A549 (cell line): Measurements from ENCODE around the gene CDK14. TPM values are rescaled to one million over a fixed set of nuclear protein-coding genes. Genes with fewer than 3 reads are reported as not detected.

Experiments
- ATAC-seq, 2 experiments: fragments of 200-7000 bp in 1 of 2; fragments of >200 bp in 1 of 2; cut with Nextera tagmentation in 1 of 2; cut with Tn5 transposase in 1 of 2; 3 replicates each; pipeline versions ENCODE4 v1.8.0 to v1.9.1; 2018 to 2020; ENCODE audit warnings: mild to moderate bottlenecking in 1 of 2, moderate library complexity in 1 of 2
- CTCF ChIA-PET: fragments of 300-600 bp; sonication (Branson Sonifier 250); formaldehyde crosslinking; extraction: SDS; loops from one replicate; lab custom pipeline; 2021; ENCODE audit warnings: antibody characterized with exemption, inconsistent platforms; lab: Yijun Ruan, JAX
- POLR2A ChIA-PET: fragments of 350-600 bp; formaldehyde crosslinking; extraction: SDS; loops from one replicate; lab custom pipeline; 2021; ENCODE audit warnings: antibody characterized with exemption, inconsistent platforms; lab: Yijun Ruan, JAX
- DNase-seq, 2 experiments: peaks; one replicate each; pipeline versions ENCODE4 v3.0.0 to v3.0.0-alpha.2; 2011 to 2016; ENCODE audit warnings: low read depth in 1 of 2, low spot score in 1 of 2
- FAIRE-seq: peaks from 2 replicates; lab custom pipeline; 2011; peaks lifted over from hg19 to GRCh38; lab: Jason Lieb, UNC
- H3K27ac ChIP-seq, 2 experiments: fragments of >200 bp; sonication (Bioruptor Twin); formaldehyde crosslinking; 3 replicates each; pipeline ENCODE4 v1.5.1; 2016 to 2017
- H3K4me1 ChIP-seq: fragments of >200 bp; sonication (Bioruptor Twin); formaldehyde crosslinking; 3 replicates; pipeline ENCODE4 v1.6.1; 2016
- H3K4me2 ChIP-seq: fragments of >200 bp; sonication (Bioruptor Twin); formaldehyde crosslinking; 3 replicates; pipeline ENCODE4 v1.6.1; 2016
- H3K4me3 ChIP-seq: fragments of >200 bp; sonication (Bioruptor Twin); formaldehyde crosslinking; 3 replicates; pipeline ENCODE4 v1.5.1; 2016
- H3K9me3 ChIP-seq: fragments of >200 bp; sonication (Bioruptor Twin); formaldehyde crosslinking; 3 replicates; pipeline ENCODE4 v1.6.1; 2016
- BCL3 ChIP-seq: fragments of >200 bp; sonication (Bioruptor Twin); formaldehyde crosslinking; IDR thresholded peaks from 3 replicates; pipeline ENCODE4 v1.6.1; 2016
- BHLHE40 ChIP-seq: IDR thresholded peaks from 2 replicates; pipeline ENCODE4 v1.6.1; 2012; ENCODE audit warnings: low read depth, low read length, inconsistent platforms
- CBX2 ChIP-seq: fragments of 200-600 bp; sonication (generic); IDR thresholded peaks from 2 replicates; pipeline ENCODE4 v1.6.1; 2016; ENCODE audit warnings: low read depth, mild to moderate bottlenecking, borderline replicate concordance
- CEBPB ChIP-seq, 2 experiments: fragments of >200 bp in 1 of 2; sonication (Bioruptor Twin) in 1 of 2; formaldehyde crosslinking in 1 of 2; IDR thresholded peaks; 2 replicates each; pipeline ENCODE4 v1.6.1; 2012 to 2016
- CHD2 ChIP-seq: fragments of 150-350 bp; IDR thresholded peaks from 2 replicates; pipeline ENCODE4 v1.6.1; 2014; ENCODE audit warnings: low read length; ENCODE audit not compliant: partially characterized antibody
- EHF ChIP-seq: fragments of 250-450 bp; sonication (Bioruptor Pico); IDR thresholded peaks from 2 replicates; pipeline ENCODE4 v1.5.0; 2020; ENCODE audit warnings: mild to moderate bottlenecking
- EHMT2 ChIP-seq: fragments of 200-600 bp; sonication (generic); IDR thresholded peaks from 2 replicates; pipeline ENCODE4 v1.6.1; 2016; ENCODE audit warnings: antibody characterized with exemption, low read depth, mild to moderate bottlenecking, moderate library complexity
- FOSB ChIP-seq: fragments of 250-450 bp; sonication (Bioruptor Pico); IDR thresholded peaks from 2 replicates; pipeline ENCODE4 v1.5.0; 2020; ENCODE audit warnings: mild to moderate bottlenecking, moderate library complexity
- FOSL2 ChIP-seq, 2 experiments: fragments of 450-650 bp in 1 of 2; fragments of >200 bp in 1 of 2; sonication (Bioruptor Twin) in 1 of 2; formaldehyde crosslinking; IDR thresholded peaks; 2 replicates each; pipeline versions ENCODE4 v1.5.0 to v1.6.1; 2016 to 2020; ENCODE audit warnings: mild to moderate bottlenecking in 1 of 2, moderate library complexity in 1 of 2
- FOXS1 ChIP-seq: fragments of 250-450 bp; sonication (Bioruptor Pico); IDR thresholded peaks from 2 replicates; pipeline ENCODE4 v1.5.0; 2020; ENCODE audit warnings: mild to moderate bottlenecking, moderate library complexity
- GATA3 ChIP-seq: IDR thresholded peaks from 2 replicates; pipeline ENCODE4 v1.6.1; 2012; ENCODE audit warnings: borderline replicate concordance
- HDAC2 ChIP-seq: fragments of 200-600 bp; sonication (generic); IDR thresholded peaks from 2 replicates; pipeline ENCODE4 v1.6.1; 2016
- HES2 ChIP-seq: fragments of >200 bp; sonication (Bioruptor Twin); formaldehyde crosslinking; IDR thresholded peaks from 2 replicates; pipeline ENCODE4 v1.6.1; 2016
- HOXA7 ChIP-seq: fragments of 250-450 bp; sonication (Bioruptor Pico); IDR thresholded peaks from 2 replicates; pipeline ENCODE4 v1.5.0; 2020; ENCODE audit warnings: mild to moderate bottlenecking, moderate library complexity
- HOXB5 ChIP-seq: fragments of 250-450 bp; sonication (Bioruptor Pico); IDR thresholded peaks from 2 replicates; pipeline ENCODE4 v1.5.0; 2020; ENCODE audit warnings: mild to moderate bottlenecking, moderate library complexity
- KDM5A ChIP-seq: fragments of 200-600 bp; sonication (generic); IDR thresholded peaks from 2 replicates; pipeline ENCODE4 v1.6.1; 2016; ENCODE audit warnings: antibody characterized with exemption, mild to moderate bottlenecking
- NPAS2 ChIP-seq: fragments of 250-450 bp; sonication (Bioruptor Pico); IDR thresholded peaks from 2 replicates; pipeline ENCODE4 v1.8.0; 2022; ENCODE audit warnings: mild to moderate bottlenecking, moderate library complexity, borderline replicate concordance
- PHF8 ChIP-seq: fragments of 200-600 bp; sonication (generic); IDR thresholded peaks from 2 replicates; pipeline ENCODE4 v1.6.1; 2016; ENCODE audit warnings: low read depth, mild to moderate bottlenecking, antibody characterized with exemption, moderate library complexity, borderline replicate concordance
- POLR2AphosphoS2 ChIP-seq: conservative IDR thresholded peaks from 2 replicates; pipeline ENCODE4 v1.6.1; 2012; ENCODE audit warnings: low read length, improper control_type of control experiment, inconsistent platforms
- RAD21 ChIP-seq, 2 experiments: fragments of >200 bp in 1 of 2; sonication (Bioruptor Twin) in 1 of 2; formaldehyde crosslinking in 1 of 2; IDR thresholded peaks in 1 of 2; conservative IDR thresholded peaks in 1 of 2; 2 replicates in 1 of 2; 3 replicates in 1 of 2; pipeline ENCODE4 v1.6.1; 2012 to 2018; ENCODE audit warnings: inconsistent platforms in 1 of 2
- RARB ChIP-seq: fragments of 250-450 bp; sonication (Bioruptor Pico); IDR thresholded peaks from 2 replicates; pipeline ENCODE4 v1.8.0; 2021; ENCODE audit warnings: mild to moderate bottlenecking, moderate library complexity
- RCOR1 ChIP-seq: fragments of 150-350 bp; IDR thresholded peaks from 2 replicates; pipeline ENCODE4 v1.6.1; 2014; ENCODE audit warnings: antibody characterized with exemption, low read length, low read depth
- SREBF2 ChIP-seq: fragments of 450-650 bp; IDR thresholded peaks from 2 replicates; pipeline ENCODE4 v1.6.1; 2014; ENCODE audit warnings: mild to moderate bottlenecking, moderate library complexity
- ZC3H11A ChIP-seq: fragments of 450-650 bp; IDR thresholded peaks from 2 replicates; pipeline ENCODE4 v1.6.1; 2014; ENCODE audit warnings: antibody characterized with exemption, mild to moderate bottlenecking
- ZSCAN20 ChIP-seq: fragments of 250-450 bp; sonication (Bioruptor Pico); IDR thresholded peaks from 2 replicates; pipeline ENCODE4 v1.8.0; 2022; ENCODE audit warnings: mild to moderate bottlenecking, moderate library complexity
- WGBS: methylation state at CpG from one replicate; pipeline ENCODE4 v1.1.6; 2017; ENCODE audit errors: missing lambda C conversion rate; 5-methylcytosine and 5-hydroxymethylcytosine counted together
- polyA plus RNA-seq, 4 experiments: library from polyadenylated mRNA; depleted of rRNA in 3 of 4; stranded (reverse); fragments of >200 nt; fragmentation: RNase III in 1 of 4; extraction: RNeasy Plus Mini Kit Qiagen cat#74134 plus additional on column Dnase treatment in 1 of 4; gene quantifications; 2 replicates in 3 of 4; 3 replicates in 1 of 4; pipeline ENCODE4 v1.2.3, GENCODE V29; 2011 to 2017
- TF ChIP-seq, protein P1 (sequence below): fragments of 200-600 bp; sonication (generic); IDR thresholded peaks from 2 replicates; pipeline ENCODE4 v1.6.1; 2016; ENCODE audit warnings: antibody characterized with exemption, mild to moderate bottlenecking, moderate library complexity

The CDK14 gene
- polyA plus RNA-seq, 2 of the 4 experiments (the other 2 are of a cell fraction): 0.21 to 0.23 TPM

DNA sequence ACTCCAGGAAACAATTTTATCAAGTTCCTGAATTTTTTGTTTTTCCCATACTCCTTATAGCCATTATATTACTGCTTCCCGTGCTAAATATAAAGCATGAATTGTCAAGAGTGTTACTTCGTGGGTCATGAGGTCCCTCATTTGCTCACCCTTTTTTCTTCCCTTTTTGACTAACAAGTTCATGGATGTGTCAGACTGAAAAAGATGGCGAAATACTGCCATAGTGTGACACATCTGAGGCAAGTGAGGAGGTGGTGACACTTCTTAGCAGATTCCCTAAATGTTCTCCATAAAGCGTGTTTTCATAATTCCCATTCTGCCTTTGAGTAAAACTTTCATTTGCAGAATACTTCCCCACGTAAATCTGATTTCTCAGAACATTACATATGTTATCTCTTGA, 398.5 kb downstream of the CDK14 start:
- Histone ChIP-seq H3K4me3 (no peak overlapping the region), H3K9me3 (no peaks in the 10 kb centered on the region), H3K4me1 (no peaks in the 10 kb centered on the region), H3K4me2 (no peak overlapping the region), H3K27ac (no peak overlapping the region)
- 5% methylated on average over 5 of the region's 5 CpGs for WGBS
- TF ChIP-seq EHMT2 (no peak), FOSL2 (IDR thresholded peaks at IDR 0.05) (no peak), FOSL2 (CRISPR knock-in tag; IDR thresholded peaks at IDR 0.05) (no peak), EHF (no peak), CBX2 (no peak), KDM5A (no peak), CEBPB (IDR thresholded peaks at IDR 0.05) (no peak), ZSCAN20 (CRISPR knock-in tag) (no peak), HOXB5 (no peak), BCL3 (no peak), HDAC2 (no peak), HES2 (no peak), GATA3 (no peak), RAD21 (conservative IDR thresholded peaks at IDR 0.05 in 1 of 2, IDR thresholded peaks at IDR 0.05 in 1 of 2) (no peak), CHD2 (no peak), SREBF2 (no peak), HOXA7 (CRISPR knock-in tag) (no peak), ZC3H11A (no peak), FOXS1 (CRISPR knock-in tag) (no peak), PHF8 (no peak)
- TF ChIP-seq, protein P1, sequence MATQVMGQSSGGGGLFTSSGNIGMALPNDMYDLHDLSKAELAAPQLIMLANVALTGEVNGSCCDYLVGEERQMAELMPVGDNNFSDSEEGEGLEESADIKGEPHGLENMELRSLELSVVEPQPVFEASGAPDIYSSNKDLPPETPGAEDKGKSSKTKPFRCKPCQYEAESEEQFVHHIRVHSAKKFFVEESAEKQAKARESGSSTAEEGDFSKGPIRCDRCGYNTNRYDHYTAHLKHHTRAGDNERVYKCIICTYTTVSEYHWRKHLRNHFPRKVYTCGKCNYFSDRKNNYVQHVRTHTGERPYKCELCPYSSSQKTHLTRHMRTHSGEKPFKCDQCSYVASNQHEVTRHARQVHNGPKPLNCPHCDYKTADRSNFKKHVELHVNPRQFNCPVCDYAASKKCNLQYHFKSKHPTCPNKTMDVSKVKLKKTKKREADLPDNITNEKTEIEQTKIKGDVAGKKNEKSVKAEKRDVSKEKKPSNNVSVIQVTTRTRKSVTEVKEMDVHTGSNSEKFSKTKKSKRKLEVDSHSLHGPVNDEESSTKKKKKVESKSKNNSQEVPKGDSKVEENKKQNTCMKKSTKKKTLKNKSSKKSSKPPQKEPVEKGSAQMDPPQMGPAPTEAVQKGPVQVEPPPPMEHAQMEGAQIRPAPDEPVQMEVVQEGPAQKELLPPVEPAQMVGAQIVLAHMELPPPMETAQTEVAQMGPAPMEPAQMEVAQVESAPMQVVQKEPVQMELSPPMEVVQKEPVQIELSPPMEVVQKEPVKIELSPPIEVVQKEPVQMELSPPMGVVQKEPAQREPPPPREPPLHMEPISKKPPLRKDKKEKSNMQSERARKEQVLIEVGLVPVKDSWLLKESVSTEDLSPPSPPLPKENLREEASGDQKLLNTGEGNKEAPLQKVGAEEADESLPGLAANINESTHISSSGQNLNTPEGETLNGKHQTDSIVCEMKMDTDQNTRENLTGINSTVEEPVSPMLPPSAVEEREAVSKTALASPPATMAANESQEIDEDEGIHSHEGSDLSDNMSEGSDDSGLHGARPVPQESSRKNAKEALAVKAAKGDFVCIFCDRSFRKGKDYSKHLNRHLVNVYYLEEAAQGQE: no peak
- FAIRE-seq: no peak
- DNase-seq: no peak
- ChIA-PET POLR2A (no interaction called here), CTCF (no interaction called here)
- no peak for ATAC-seq

- H3K9me3 ChIP-seq: no peaks in the 10 kb centered on the region
- H3K27ac ChIP-seq: no peak overlapping the region
- DNase-seq (no peak), FAIRE-seq (no peak), ATAC-seq (no peak)
- H3K4me1 ChIP-seq: no peaks in the 10 kb centered on the region
- no peak overlapping the region for H3K4me3 ChIP-seq
- no peak overlapping the region for H3K4me2 ChIP-seq
- CTCF ChIA-PET: no interaction called here
- TF ChIP-seq FOSB (CRISPR knock-in tag): no peak
- TF ChIP-seq RCOR1: no peak
- TF ChIP-seq NPAS2 (CRISPR knock-in tag): no peak
- TF ChIP-seq GATA3: no peak
- no peak for TF ChIP-seq POLR2AphosphoS2
- no peak for TF ChIP-seq RARB (CRISPR knock-in tag)
- TF ChIP-seq BHLHE40: no peak
- POLR2A ChIA-PET: no interaction called here
- 5% methylated on average over 2 of the region's 2 CpGs for WGBS
Observed at GRCh38 chr7:90995996-90996395, 399.9 kb downstream of the CDK14 start.
